IPS-NIHi7 (cell line): ENCODE measurements around the gene PGBD2.
A peak's percentile ranks its signal among the peaks of the same experiment; 100 is the strongest.
"Not testable (repeated sequence)": the region's sequence is repeated elsewhere in the genome, so short reads cannot be mapped to it uniquely, and the experiment has no call there.

Experiments
- DNase-seq: peaks from one replicate; pipeline ENCODE4 v3.0.0; 2012; ENCODE audit warnings: mixed read lengths; ENCODE audit errors: extremely low spot score

Gene PGBD2

GRCh38 chr1:248906009-248906752 lies at the start of gene PGBD2:
PGBD2 (plus strand) TSS chr1:248906235; CDS start chr1:248913863, 7,628 bp downstream.
- DNase-seq, result peak; percentile 98

- DNase-seq, result no peak
Observed at GRCh38 chr1:248857201-248857600, 48.8 kb upstream of the PGBD2 start.

GRCh38 chr1:248857749-248858095 lies 48.3 kb upstream of the PGBD2 start:
- no peak for DNase-seq

- DNase-seq, result peak; percentile 81
Observed at GRCh38 chr1:248858096-248858890, 47.7 kb upstream of the PGBD2 start.

GRCh38 chr1:248858891-248859889 lies 46.8 kb upstream of the PGBD2 start, which contains the start of gene ZNF692:
ZNF692 (minus strand) TSS chr1:248859085; CDS start chr1:248858309, 776 bp downstream.
- DNase-seq, result peak; percentile 95

GRCh38 chr1:248860007-248860406 lies 46.0 kb upstream of the PGBD2 start:
- DNase-seq, result no peak

- DNase-seq, result no peak
Observed at GRCh38 chr1:248861616-248862015, 44.4 kb upstream of the PGBD2 start.

- no peak for DNase-seq
Observed at GRCh38 chr1:248862695-248862997, 43.4 kb upstream of the PGBD2 start.

- peak; percentile 52 for DNase-seq
Observed at GRCh38 chr1:248862998-248863881, 42.8 kb upstream of the PGBD2 start.

- DNase-seq, result no peak
Observed at GRCh38 chr1:248871837-248872401, 34.1 kb upstream of the PGBD2 start.

- DNase-seq, result peak; percentile 78
Observed at GRCh38 chr1:248872752-248873408, 33.2 kb upstream of the PGBD2 start.

- DNase-seq, result peak; percentile 77
Observed at GRCh38 chr1:248873409-248873992, 32.5 kb upstream of the PGBD2 start.

- DNase-seq, result peak; percentile 59
Observed at GRCh38 chr1:248873993-248874533, 32.0 kb upstream of the PGBD2 start.

GRCh38 chr1:248881261-248881660 lies 24.8 kb upstream of the PGBD2 start:
- no peak for DNase-seq

- not testable (repeated sequence) for DNase-seq
Observed at GRCh38 chr1:248882427-248882826, 23.6 kb upstream of the PGBD2 start.

GRCh38 chr1:248884632-248885295 lies 21.3 kb upstream of the PGBD2 start:
- DNase-seq, result peak; percentile 21

- DNase-seq, result no peak
Observed at GRCh38 chr1:248885646-248886045, 20.4 kb upstream of the PGBD2 start.

GRCh38 chr1:248886237-248886895 lies 19.7 kb upstream of the PGBD2 start:
- DNase-seq, result peak; percentile 11
